Vagina (tissue), 2 donors: Measurements from ENCODE around the gene AMN1.

ENCODE experiments used
- POLR2AphosphoS5 ChIP-seq, 2 donors: sonication (generic); formaldehyde crosslinking; IDR thresholded peaks; one replicate each; pipeline ENCODE4 v1.9.0; 2017; ENCODE audit warnings: antibody characterized with exemption in 2 of 2, mild to moderate bottlenecking in 2 of 2, low read depth in 1 of 2; ENCODE audit not compliant: insufficient read depth in 1 of 2
- TF ChIP-seq, protein P1 (sequence below), 3 experiments: fragments of 450-650 bp in 2 of 3; fragments of 200-600 bp in 1 of 3; sonication (generic) in 1 of 3; IDR thresholded peaks; one replicate each; pipeline ENCODE4 v1.5.1; 2017 to 2019; ENCODE audit warnings: antibody characterized with exemption in 3 of 3, mild to moderate bottlenecking in 2 of 3, moderate library complexity in 2 of 3

DNA sequence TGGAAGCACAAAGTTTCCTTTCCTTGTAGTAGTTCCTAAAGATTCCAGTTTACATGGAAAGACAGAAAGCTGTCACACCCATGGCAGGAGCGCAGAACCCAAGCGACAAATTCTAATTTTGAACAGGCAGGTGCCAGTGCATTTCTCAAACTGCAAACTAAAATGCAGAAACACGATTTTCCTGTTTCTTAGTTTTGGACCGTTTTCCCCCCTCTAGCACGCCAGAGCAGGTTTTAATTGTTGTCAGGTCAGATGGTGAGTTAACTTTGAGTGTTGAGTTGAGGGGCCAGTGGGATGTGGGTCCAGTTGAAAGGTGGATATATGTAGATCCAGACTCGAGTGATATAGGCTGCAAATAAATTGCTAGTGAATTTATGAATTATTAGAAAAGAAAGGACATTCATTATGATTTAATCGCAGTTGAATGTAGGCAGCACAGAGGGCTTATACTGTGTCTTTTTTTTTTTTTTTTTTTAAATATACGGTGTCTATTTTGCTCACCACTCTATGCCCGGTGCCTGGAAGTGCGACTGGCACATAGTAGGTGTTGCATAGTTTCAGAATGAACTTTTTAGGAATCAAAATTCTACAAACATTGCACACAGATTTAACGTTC, 70.2 kb downstream of the AMN1 start:
- TF ChIP-seq POLR2AphosphoS5 (IDR thresholded peaks at IDR 0.05; ENCODE audit: insufficient read depth in 1 of 2, low read depth in 1 of 2) = no peak
- TF ChIP-seq, protein P1, sequence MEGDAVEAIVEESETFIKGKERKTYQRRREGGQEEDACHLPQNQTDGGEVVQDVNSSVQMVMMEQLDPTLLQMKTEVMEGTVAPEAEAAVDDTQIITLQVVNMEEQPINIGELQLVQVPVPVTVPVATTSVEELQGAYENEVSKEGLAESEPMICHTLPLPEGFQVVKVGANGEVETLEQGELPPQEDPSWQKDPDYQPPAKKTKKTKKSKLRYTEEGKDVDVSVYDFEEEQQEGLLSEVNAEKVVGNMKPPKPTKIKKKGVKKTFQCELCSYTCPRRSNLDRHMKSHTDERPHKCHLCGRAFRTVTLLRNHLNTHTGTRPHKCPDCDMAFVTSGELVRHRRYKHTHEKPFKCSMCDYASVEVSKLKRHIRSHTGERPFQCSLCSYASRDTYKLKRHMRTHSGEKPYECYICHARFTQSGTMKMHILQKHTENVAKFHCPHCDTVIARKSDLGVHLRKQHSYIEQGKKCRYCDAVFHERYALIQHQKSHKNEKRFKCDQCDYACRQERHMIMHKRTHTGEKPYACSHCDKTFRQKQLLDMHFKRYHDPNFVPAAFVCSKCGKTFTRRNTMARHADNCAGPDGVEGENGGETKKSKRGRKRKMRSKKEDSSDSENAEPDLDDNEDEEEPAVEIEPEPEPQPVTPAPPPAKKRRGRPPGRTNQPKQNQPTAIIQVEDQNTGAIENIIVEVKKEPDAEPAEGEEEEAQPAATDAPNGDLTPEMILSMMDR (IDR thresholded peaks at IDR 0.05) = no peak
